ENCODE results near the gene PRKD1. TPM values are rescaled to one million over a fixed set of nuclear protein-coding genes. Genes with fewer than 3 reads are reported as not detected.

PRKD1 gene
- total RNA-seq, 3 donors from 2014 or later (not counting 1 experiment from before 2014, with no cell fraction given), result not detected

DNA sequence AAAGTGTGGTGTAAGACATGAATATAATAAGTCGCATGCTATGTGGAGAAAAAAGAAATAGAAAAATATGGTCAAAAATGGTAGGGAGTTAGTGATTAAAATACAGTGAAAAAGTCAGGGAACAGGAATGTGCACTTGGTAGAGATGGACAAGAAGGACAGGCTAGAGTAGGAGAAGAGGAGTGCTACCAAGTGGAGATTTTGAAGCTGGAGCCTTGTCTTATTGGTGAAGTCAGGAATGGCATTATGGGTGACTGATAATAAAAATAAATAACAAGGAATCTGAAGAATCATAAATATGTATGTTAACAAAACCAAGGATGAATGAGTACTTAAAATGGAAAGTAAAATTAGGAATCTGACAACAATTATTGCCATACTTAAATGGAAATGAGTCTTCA is 204.8 kb downstream of the PRKD1 start:
- Mint-ChIP-seq H3K27ac (no peak overlapping the region), H3K36me3 (no peaks in the 10 kb centered on the region), H3K27me3 (ENCODE audit: low read depth in 2 of 2) (no peaks in the 10 kb centered on the region), H3K9me3 (peaks cover 13 to 15% of the 10 kb centered on the region in 2 donors), H3K4me1 (no peaks in the 10 kb centered on the region), H3K4me3 (no peak overlapping the region)
- DNase-seq, result no peak
- Histone ChIP-seq H3K27me3 (ENCODE audit: control insufficient read depth, insufficient read depth, low read length) (no peaks in the 10 kb centered on the region), H3K4me3 (ENCODE audit: low read length) (no peak overlapping the region), H3K9me3 (ENCODE audit: control insufficient read depth, insufficient read depth, low read length) (peaks cover 5% of the 10 kb centered on the region), H3K4me1 (ENCODE audit: control insufficient read depth, insufficient read depth, low read length) (no peaks in the 10 kb centered on the region), H3K27ac (ENCODE audit: low read length) (no peak overlapping the region), H3K36me3 (ENCODE audit: control insufficient read depth, insufficient read depth, low read length) (no peaks in the 10 kb centered on the region)
- WGBS (ENCODE audit: insufficient coverage), result 83% methylated on average over 1 of the region's 1 CpG
- no peak for ATAC-seq
- intact Hi-C loops (cut with micrococcal nuclease), result no loop called here
- no peak for TF ChIP-seq CTCF (IDR thresholded peaks at IDR 0.05)

- Mint-ChIP-seq H3K9me3 (peaks cover 13 to 16% of the 10 kb centered on the region in 2 donors), H3K4me3 (no peak overlapping the region), H3K36me3 (no peaks in the 10 kb centered on the region), H3K4me1 (no peaks in the 10 kb centered on the region), H3K27me3 (ENCODE audit: low read depth in 2 of 2) (no peaks in the 10 kb centered on the region), H3K27ac (no peak overlapping the region)
- peaks cover 5% of the 10 kb centered on the region for H3K9me3 ChIP-seq (ENCODE audit: control insufficient read depth, insufficient read depth, low read length)
- ATAC-seq, result no peak
- H3K27ac ChIP-seq (ENCODE audit: low read length), result no peak overlapping the region
- no peak for DNase-seq
- WGBS (ENCODE audit: insufficient coverage), result 89% methylated on average over 2 of the region's 2 CpGs
- intact Hi-C loops (cut with micrococcal nuclease), result no loop called here
- H3K4me1 ChIP-seq (ENCODE audit: control insufficient read depth, insufficient read depth, low read length), result no peaks in the 10 kb centered on the region
- no peak for TF ChIP-seq CTCF (IDR thresholded peaks at IDR 0.05)
- H3K4me3 ChIP-seq (ENCODE audit: low read length), result no peak overlapping the region
- no peaks in the 10 kb centered on the region for H3K36me3 ChIP-seq (ENCODE audit: control insufficient read depth, insufficient read depth, low read length)
- no peaks in the 10 kb centered on the region for H3K27me3 ChIP-seq (ENCODE audit: control insufficient read depth, insufficient read depth, low read length)
These were observed 206.1 kb downstream of the PRKD1 start for GRCh38 chr14:29721586-29721985.

GRCh38 chr14:29717901-29718300 is 209.7 kb downstream of the PRKD1 start:
- Histone ChIP-seq H3K4me3 (ENCODE audit: low read length) (no peak overlapping the region), H3K27ac (ENCODE audit: low read length) (no peak overlapping the region), H3K4me1 (ENCODE audit: control insufficient read depth, insufficient read depth, low read length) (no peaks in the 10 kb centered on the region), H3K9me3 (ENCODE audit: control insufficient read depth, insufficient read depth, low read length) (no peaks in the 10 kb centered on the region), H3K27me3 (ENCODE audit: control insufficient read depth, insufficient read depth, low read length) (no peaks in the 10 kb centered on the region), H3K36me3 (ENCODE audit: control insufficient read depth, insufficient read depth, low read length) (no peaks in the 10 kb centered on the region)
- no peak for DNase-seq
- no peak for TF ChIP-seq CTCF (IDR thresholded peaks at IDR 0.05)
- ATAC-seq, result no peak
- Mint-ChIP-seq H3K27ac (no peak overlapping the region), H3K36me3 (no peaks in the 10 kb centered on the region), H3K9me3 (peaks cover 17 to 20% of the 10 kb centered on the region in 2 donors), H3K4me3 (no peak overlapping the region), H3K27me3 (ENCODE audit: low read depth in 2 of 2) (no peaks in the 10 kb centered on the region), H3K4me1 (no peaks in the 10 kb centered on the region)
- 63% methylated on average over 5 of the region's 5 CpGs for WGBS (ENCODE audit: insufficient coverage)
- intact Hi-C loops (cut with micrococcal nuclease), result no loop called here

- no peak overlapping the region for H3K27ac ChIP-seq (ENCODE audit: low read length)
- intact Hi-C loops (cut with micrococcal nuclease), result no loop called here
- WGBS (ENCODE audit: insufficient coverage), result 33% methylated on average over 1 of the region's 1 CpG
- no peak for ATAC-seq
- no peaks in the 10 kb centered on the region for H3K27me3 Mint-ChIP-seq (ENCODE audit: low read depth in 2 of 2)
- H3K4me3 Mint-ChIP-seq, result no peak overlapping the region
- no peaks in the 10 kb centered on the region for H3K4me1 Mint-ChIP-seq
- no peak overlapping the region for H3K4me3 ChIP-seq (ENCODE audit: low read length)
- H3K27ac Mint-ChIP-seq, result no peak overlapping the region
- DNase-seq, result no peak
- no peaks in the 10 kb centered on the region for H3K36me3 Mint-ChIP-seq
- TF ChIP-seq CTCF (IDR thresholded peaks at IDR 0.05), result no peak
- no peaks in the 10 kb centered on the region for H3K4me1 ChIP-seq (ENCODE audit: control insufficient read depth, insufficient read depth, low read length)
- H3K9me3 Mint-ChIP-seq, result peaks cover 14 to 17% of the 10 kb centered on the region in 2 donors
- no peaks in the 10 kb centered on the region for H3K36me3 ChIP-seq (ENCODE audit: control insufficient read depth, insufficient read depth, low read length)
- no peaks in the 10 kb centered on the region for H3K27me3 ChIP-seq (ENCODE audit: control insufficient read depth, insufficient read depth, low read length)
- no peaks in the 10 kb centered on the region for H3K9me3 ChIP-seq (ENCODE audit: control insufficient read depth, insufficient read depth, low read length)
These were observed 211.5 kb downstream of the PRKD1 start for GRCh38 chr14:29716150-29716549.
